Pancreas (tissue), 10 donors: ENCODE measurements around the gene ERBB4. TPM values are rescaled to one million over a fixed set of nuclear protein-coding genes. Genes with fewer than 3 reads are reported as not detected.

Experiments
- ATAC-seq, 4 donors: fragments of 200-7000 bp; cut with Tn5 transposase; one replicate each; pipeline versions ENCODE4 v1.8.0 to v1.9.1; 2020; ENCODE audit warnings: mild to moderate bottlenecking in 4 of 4, moderate library complexity in 4 of 4
- DNase-seq, 6 donors: peaks; one replicate each; pipeline ENCODE4 v3.0.0-alpha.2; 2020
- FAIRE-seq: peaks from 2 replicates; lab custom pipeline; 2012; peaks lifted over from hg19 to GRCh38; lab: Jason Lieb, UNC
- H3K27ac ChIP-seq, 4 donors: fragments of 200-600 bp; sonication (generic); 1 replicate in 3 of 4; 2 replicates in 1 of 4; pipeline versions ENCODE4 v1.5.0 to v1.8.0; 2020
- H3K27me3 ChIP-seq, 4 donors: fragments of 200-600 bp; one replicate each; pipeline ENCODE4 v1.8.0; 2021
- H3K36me3 ChIP-seq, 3 donors: fragments of 200-600 bp; sonication (generic) in 1 of 3; one replicate each; pipeline versions ENCODE4 v1.5.0 to v1.8.0; 2020 to 2021
- H3K4me1 ChIP-seq, 3 donors: fragments of 200-600 bp; one replicate each; pipeline ENCODE4 v1.8.0; 2021
- H3K4me3 ChIP-seq, 4 donors: fragments of 200-600 bp; sonication (generic) in 2 of 4; one replicate each; pipeline versions ENCODE4 v1.5.0 to v1.8.0; 2020 to 2021
- H3K9me3 ChIP-seq, 4 donors: fragments of 200-600 bp; one replicate each; pipeline ENCODE4 v1.8.0; 2021
- CTCF ChIP-seq, 4 donors: fragments of 200-600 bp; sonication (generic) in 3 of 4; IDR thresholded peaks; one replicate each; pipeline versions ENCODE4 v1.5.0 to v1.8.0; 2021; ENCODE audit warnings: antibody characterized with exemption in 4 of 4
- WGBS, 2 donors: extraction: QIAGEN DNeasy Blood & Tissue Kit; methylation state at CpG; one replicate each; pipeline ENCODE4 v1.1.7; 2013; 5-methylcytosine and 5-hydroxymethylcytosine counted together
- intact Hi-C, 3 donors: fragments of 100-400 bp; cut with DNase I; formaldehyde crosslinking; loops; one replicate each; pipeline versions ENCODE4 v1.11.1 to v1.14.2; 2022
- polyA plus RNA-seq, 2 donors: library from polyadenylated mRNA; stranded (reverse); fragments of 200-250 nt; gene quantifications; one replicate each; pipeline ENCODE4 v1.2.3, GENCODE V29; 2013
- total RNA-seq, 6 donors: library from RNA; stranded (reverse); fragmentation: NEBNext Ultra II Directional in 4 of 6; extraction: Animal tissue kit (Norgen Biotek cat#: 25700) in 4 of 6; gene quantifications; one replicate each; pipeline versions ENCODE4 v1.2.1 to v1.2.4, GENCODE V29; 2021 to 2023
- donor health status: healthy with polysubstance abuse.
- donor health status: DM: no; HTN: no; CAD: no; lungs with moderate emphysema.
- donor health status: DM: no; HTN: no; CAD: no.
- donor health status: control.
- donor health status: control.
- donor health status: Bipolar disorder and iron deficiency.
- donor health status: DM: yes; HTN: yes; CAD: no.
- donor health status: DM: no; HTN: no; CAD: no.
- donor health status: DM: no; HTN: no; CAD: no.
- donor health status: DM: yes; HTN: yes; CAD: no.

Gene ERBB4
- total and polyA plus RNA-seq, 8 donors = 0.30 to 5.0 (median 3.3) TPM

- DNase-seq = no peak
- no peaks in the 10 kb centered on the region for H3K27me3 ChIP-seq
- H3K9me3 ChIP-seq = no peaks in the 10 kb centered on the region
- ATAC-seq = no peak
- H3K36me3 ChIP-seq = no peaks in the 10 kb centered on the region
- no peak overlapping the region for H3K27ac ChIP-seq
- no peak for TF ChIP-seq CTCF (IDR thresholded peaks at IDR 0.05)
- FAIRE-seq = no peak
- intact Hi-C loops = no loop called here
- no peak overlapping the region for H3K4me3 ChIP-seq
- WGBS, 2 donors = 75 to 82% methylated on average over 3 of the region's 3 CpGs
- no peaks in the 10 kb centered on the region for H3K4me1 ChIP-seq
Measured at GRCh38 chr2:212489719-212490346, 48.8 kb downstream of the ERBB4 start.

GRCh38 chr2:212488611-212489010 is 50.0 kb downstream of the ERBB4 start:
- no peak for FAIRE-seq

GRCh38 chr2:212484563-212485080 is 54.0 kb downstream of the ERBB4 start:
- Histone ChIP-seq H3K36me3 (no peaks in the 10 kb centered on the region), H3K27ac (no peak overlapping the region), H3K27me3 (no peaks in the 10 kb centered on the region), H3K9me3 (no peaks in the 10 kb centered on the region), H3K4me1 (no peaks in the 10 kb centered on the region), H3K4me3 (no peak overlapping the region)
- no peak for ATAC-seq
- FAIRE-seq = no peak
- DNase-seq = no peak
- 77 to 78% methylated on average over 4 of the region's 4 CpGs for WGBS, 2 donors
- TF ChIP-seq CTCF (IDR thresholded peaks at IDR 0.05) = no peak
- intact Hi-C loops = no loop called here

More at GRCh38 chr2:212488611-212489010, 50.0 kb downstream of the ERBB4 start:
- no peak for ATAC-seq
- Histone ChIP-seq H3K27ac (no peak overlapping the region), H3K36me3 (no peaks in the 10 kb centered on the region), H3K27me3 (no peaks in the 10 kb centered on the region), H3K9me3 (no peaks in the 10 kb centered on the region), H3K4me1 (no peaks in the 10 kb centered on the region), H3K4me3 (no peak overlapping the region)
- 89 to 95% methylated on average over 2 of the region's 2 CpGs for WGBS, 2 donors
- no peak for DNase-seq
- no peak for TF ChIP-seq CTCF (IDR thresholded peaks at IDR 0.05)
- intact Hi-C loops = no loop called here

GRCh38 chr2:212480447-212480846 is 58.2 kb downstream of the ERBB4 start:
- H3K27ac ChIP-seq = no peak overlapping the region
- no peaks in the 10 kb centered on the region for H3K36me3 ChIP-seq
- DNase-seq = no peak
- H3K4me1 ChIP-seq = no peaks in the 10 kb centered on the region
- H3K9me3 ChIP-seq = no peaks in the 10 kb centered on the region
- H3K27me3 ChIP-seq = no peaks in the 10 kb centered on the region
- TF ChIP-seq CTCF (IDR thresholded peaks at IDR 0.05) = no peak
- WGBS, 2 donors = 66 to 83% methylated on average over 1 of the region's 1 CpG
- FAIRE-seq = no peak
- ATAC-seq = no peak
- intact Hi-C loops = no loop called here
- no peak overlapping the region for H3K4me3 ChIP-seq

GRCh38 chr2:212477571-212477970 is 61.0 kb downstream of the ERBB4 start:
- DNase-seq (no peak), FAIRE-seq (no peak), ATAC-seq (no peak)
- no peak for TF ChIP-seq CTCF (IDR thresholded peaks at IDR 0.05)
- Histone ChIP-seq H3K36me3 (no peaks in the 10 kb centered on the region), H3K4me3 (no peak overlapping the region), H3K9me3 (no peaks in the 10 kb centered on the region), H3K27me3 (no peaks in the 10 kb centered on the region), H3K4me1 (no peaks in the 10 kb centered on the region), H3K27ac (no peak overlapping the region)
- 75 to 80% methylated on average over 2 of the region's 2 CpGs for WGBS, 2 donors
- intact Hi-C loops = no loop called here
